ENCODE data around the gene LRRK1.

DNA sequence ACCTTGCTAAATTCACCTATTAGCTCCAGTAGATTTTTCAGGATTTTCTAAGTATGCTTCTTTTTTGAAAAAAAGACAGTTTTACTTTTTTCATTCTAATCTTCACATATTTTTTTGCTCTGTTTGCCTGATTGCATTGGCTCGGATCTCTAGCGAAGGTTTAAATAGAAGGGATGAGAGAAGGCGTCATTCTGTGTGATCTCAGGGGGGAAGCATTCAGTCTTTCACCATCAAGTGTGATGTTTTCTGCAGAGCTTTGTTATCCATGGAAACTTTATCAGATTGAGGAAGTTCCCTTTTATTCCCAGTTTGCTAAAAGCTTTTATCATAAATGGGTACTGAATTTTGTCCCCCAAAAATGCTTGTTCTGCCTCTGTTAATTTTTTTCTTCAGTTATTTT is 120.3 kb downstream of the LRRK1 start:
- TF ChIP-seq, protein P1, sequence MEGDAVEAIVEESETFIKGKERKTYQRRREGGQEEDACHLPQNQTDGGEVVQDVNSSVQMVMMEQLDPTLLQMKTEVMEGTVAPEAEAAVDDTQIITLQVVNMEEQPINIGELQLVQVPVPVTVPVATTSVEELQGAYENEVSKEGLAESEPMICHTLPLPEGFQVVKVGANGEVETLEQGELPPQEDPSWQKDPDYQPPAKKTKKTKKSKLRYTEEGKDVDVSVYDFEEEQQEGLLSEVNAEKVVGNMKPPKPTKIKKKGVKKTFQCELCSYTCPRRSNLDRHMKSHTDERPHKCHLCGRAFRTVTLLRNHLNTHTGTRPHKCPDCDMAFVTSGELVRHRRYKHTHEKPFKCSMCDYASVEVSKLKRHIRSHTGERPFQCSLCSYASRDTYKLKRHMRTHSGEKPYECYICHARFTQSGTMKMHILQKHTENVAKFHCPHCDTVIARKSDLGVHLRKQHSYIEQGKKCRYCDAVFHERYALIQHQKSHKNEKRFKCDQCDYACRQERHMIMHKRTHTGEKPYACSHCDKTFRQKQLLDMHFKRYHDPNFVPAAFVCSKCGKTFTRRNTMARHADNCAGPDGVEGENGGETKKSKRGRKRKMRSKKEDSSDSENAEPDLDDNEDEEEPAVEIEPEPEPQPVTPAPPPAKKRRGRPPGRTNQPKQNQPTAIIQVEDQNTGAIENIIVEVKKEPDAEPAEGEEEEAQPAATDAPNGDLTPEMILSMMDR (IDR thresholded peaks at IDR 0.05): no peak
- TF ChIP-seq EZH2 (IDR thresholded peaks at IDR 0.05; ENCODE audit: borderline replicate concordance, insufficient read depth, low read depth, low read length, poor library complexity, severe bottlenecking): no peak
